Tibial nerve (tissue), 3 donors: ENCODE results near the gene RNASEH2B.

Experiments
- POLR2A ChIP-seq, 2 donors: fragments of 450-650 bp; IDR thresholded peaks; one replicate each; pipeline ENCODE4 v1.6.1; 2017; ENCODE audit warnings: antibody characterized with exemption in 2 of 2, mild to moderate bottlenecking in 2 of 2, moderate library complexity in 2 of 2
- TF ChIP-seq, protein P1 (sequence below), 5 experiments: fragments of 200-600 bp in 3 of 5; fragments of 450-650 bp in 2 of 5; sonication (generic) in 3 of 5; IDR thresholded peaks; one replicate each; pipeline ENCODE4 v1.5.1; 2016 to 2019; ENCODE audit warnings: antibody characterized with exemption in 5 of 5, mild to moderate bottlenecking in 3 of 5, moderate library complexity in 2 of 5

DNA sequence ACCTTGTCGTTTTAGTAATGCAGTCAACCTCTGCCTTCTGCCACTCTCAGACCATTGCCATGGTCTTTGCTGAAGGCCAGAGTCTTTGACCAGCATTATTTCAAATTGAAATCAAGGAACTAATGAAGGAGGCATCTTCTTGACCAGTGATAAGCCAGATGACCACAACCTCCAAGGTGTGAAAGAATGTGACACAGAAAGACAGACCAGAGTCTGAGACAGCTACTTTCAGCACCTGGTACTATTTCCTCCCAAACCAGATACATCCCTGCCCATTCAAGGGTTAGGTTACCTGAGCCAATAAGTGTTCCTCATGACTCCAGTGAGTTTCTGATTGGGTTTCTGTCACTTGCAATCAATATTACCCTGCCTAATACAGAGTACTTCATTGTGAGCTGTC is 20.3 kb upstream of the RNASEH2B start:
- TF ChIP-seq POLR2A (IDR thresholded peaks at IDR 0.05), result no peak
- TF ChIP-seq, protein P1, sequence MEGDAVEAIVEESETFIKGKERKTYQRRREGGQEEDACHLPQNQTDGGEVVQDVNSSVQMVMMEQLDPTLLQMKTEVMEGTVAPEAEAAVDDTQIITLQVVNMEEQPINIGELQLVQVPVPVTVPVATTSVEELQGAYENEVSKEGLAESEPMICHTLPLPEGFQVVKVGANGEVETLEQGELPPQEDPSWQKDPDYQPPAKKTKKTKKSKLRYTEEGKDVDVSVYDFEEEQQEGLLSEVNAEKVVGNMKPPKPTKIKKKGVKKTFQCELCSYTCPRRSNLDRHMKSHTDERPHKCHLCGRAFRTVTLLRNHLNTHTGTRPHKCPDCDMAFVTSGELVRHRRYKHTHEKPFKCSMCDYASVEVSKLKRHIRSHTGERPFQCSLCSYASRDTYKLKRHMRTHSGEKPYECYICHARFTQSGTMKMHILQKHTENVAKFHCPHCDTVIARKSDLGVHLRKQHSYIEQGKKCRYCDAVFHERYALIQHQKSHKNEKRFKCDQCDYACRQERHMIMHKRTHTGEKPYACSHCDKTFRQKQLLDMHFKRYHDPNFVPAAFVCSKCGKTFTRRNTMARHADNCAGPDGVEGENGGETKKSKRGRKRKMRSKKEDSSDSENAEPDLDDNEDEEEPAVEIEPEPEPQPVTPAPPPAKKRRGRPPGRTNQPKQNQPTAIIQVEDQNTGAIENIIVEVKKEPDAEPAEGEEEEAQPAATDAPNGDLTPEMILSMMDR (IDR thresholded peaks at IDR 0.05), result no peak
